ENCODE measurements around the gene SCAANT1.
A peak's percentile ranks its signal among the peaks of the same experiment; 100 is the strongest.

Gene SCAANT1

DNA sequence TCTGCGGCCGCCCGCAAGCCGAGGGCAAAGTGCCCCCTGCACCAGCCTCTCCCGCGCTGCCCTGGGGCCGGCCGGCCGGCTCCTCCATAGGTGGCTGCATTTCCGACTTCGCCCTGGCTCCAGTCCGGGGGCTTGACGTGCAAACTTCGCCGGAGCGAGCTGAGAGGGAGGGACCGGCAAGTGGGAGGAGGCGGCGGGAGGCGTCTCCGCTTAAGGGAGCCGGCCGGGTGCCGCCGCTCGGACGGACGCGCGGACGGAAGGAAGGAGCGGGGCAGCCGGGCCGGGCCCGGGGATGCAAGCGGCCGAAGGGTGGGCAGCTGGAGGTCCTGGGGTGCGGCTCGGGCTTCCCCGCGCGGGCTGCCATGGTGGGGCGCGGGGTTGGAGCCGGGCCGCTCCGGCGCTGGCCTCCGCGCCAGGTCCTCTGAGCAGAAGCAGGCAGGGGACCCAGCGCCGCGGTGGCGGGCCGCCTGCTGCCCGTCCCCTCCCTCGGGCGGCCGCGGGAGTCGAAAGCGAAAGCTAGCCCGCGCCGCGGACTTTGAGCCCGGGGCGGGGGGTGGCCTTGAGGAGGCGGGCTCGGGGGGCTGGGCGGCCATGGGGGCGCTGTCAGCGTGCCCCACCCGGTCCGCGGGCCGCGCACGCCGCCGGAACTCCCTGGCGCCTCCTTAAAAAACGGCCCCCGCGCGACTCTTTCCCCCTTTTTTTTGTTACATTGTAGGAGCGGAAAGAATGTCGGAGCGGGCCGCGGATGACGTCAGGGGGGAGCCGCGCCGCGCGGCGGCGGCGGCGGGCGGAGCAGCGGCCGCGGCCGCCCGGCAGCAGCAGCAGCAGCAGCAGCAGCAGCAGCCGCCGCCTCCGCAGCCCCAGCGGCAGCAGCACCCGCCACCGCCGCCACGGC lies at the start of gene SCAANT1:
Gene SCAANT1 (minus strand): TSS at position 511 of the 895 bp plus-strand sequence.
- DNase-seq (ENCODE audit: low read depth): peak; percentile 81

DNA sequence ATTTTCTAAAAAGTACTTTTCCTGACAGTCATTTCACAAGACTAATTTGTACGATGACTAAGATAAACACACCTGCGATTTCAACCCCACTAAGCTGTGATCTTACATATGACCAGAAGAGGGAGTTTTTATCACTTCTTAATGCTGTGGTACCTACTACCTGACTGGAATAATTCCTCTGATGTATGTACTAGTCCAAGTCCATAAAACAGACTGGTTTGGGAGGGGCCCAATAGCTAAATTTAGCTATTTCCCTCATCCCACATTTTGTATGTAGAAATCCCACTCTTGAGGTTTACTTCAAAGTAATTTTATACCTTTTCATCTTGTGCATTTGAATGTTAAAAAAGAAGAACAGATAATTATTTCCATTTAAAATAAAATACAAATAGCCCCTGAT lies 49.7 kb upstream of the SCAANT1 start:
- no peak for DNase-seq (ENCODE audit: low read depth)

DNA sequence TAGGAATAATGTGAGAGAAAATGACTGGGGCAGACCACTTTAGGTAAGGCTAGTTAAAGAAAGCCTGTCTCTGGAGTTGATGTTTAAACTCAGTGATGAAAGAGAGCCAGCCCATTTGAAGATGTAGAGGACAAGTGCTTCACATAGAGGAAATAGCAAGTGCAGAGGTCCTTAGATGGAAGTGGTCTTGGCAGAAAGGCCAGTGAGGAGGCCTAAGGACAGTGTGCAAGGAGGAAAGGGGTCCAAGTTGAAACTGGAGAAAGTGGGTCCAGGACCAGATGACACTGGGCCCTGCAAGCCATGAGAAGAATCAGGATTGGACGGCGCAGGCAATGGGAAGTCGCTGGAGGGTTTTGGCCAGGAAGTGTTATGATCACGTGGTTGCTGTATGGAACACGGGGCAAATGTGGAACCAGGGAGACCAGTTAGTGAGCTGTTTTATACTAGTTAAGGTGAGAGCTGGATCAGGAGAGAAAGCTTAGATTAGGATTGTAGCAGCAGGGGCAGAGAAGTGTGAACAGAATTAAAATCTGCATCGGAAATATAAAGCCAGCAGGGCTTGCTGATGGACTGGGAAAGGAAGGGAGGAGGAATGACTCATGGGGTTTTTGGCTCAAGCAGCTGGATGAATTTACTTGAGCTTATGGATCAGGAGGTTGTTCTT lies 48.0 kb upstream of the SCAANT1 start:
- DNase-seq (ENCODE audit: low read depth): no peak

DNA sequence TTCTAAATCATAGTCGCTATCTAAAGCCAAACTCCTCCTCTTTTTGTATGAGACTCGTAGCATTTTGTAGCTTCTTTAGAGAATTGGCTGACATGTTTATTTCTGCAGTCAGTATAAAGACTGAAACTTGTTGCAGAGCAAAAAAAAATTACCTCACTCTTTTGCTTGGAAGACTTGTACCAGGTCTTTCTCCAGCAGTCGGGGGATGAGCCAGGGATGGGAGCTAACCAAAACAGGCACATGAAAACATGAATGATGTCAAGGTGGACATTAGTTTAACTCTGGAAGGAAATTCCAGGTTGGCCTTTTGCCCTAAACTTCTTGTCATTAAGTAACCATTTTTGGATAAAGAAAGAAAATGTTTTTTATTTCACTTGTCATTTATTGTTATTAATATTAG lies 47.0 kb upstream of the SCAANT1 start:
- DNase-seq (ENCODE audit: low read depth): no peak

DNA sequence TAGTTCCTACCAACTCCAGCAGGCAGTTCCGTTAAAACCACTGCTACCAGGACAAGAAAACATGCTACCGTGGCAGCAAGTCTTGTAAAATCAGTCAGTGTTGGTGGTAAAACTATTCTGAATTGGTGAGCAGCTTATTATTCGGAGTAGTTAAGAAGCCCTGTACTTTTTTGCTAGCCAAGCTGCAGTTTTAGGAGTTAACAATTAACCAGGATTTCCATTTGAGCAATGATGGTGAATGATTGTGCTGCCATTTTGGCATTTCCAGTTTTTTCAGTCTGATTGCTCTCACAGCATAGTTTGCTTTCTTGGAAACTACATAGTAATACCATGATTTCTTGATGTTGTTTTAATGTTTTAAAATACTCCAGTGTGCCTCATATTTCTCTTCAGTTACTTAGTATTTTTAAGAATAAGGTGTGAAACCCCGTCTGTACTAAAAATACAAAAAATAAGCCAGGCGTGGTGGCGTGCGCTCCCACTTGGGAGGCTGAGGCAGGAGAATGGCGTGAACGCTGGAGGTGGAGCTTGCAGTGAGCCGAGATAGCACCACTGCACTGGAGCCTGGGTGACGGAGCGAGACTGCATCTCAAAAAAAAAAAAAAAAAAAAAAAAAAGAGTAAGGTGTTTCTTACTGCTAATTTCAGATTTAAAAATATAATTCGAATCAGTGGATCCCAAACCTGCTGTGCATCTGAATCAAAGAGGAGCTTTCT lies 43.8 kb upstream of the SCAANT1 start:
- no peak for DNase-seq (ENCODE audit: low read depth)

DNA sequence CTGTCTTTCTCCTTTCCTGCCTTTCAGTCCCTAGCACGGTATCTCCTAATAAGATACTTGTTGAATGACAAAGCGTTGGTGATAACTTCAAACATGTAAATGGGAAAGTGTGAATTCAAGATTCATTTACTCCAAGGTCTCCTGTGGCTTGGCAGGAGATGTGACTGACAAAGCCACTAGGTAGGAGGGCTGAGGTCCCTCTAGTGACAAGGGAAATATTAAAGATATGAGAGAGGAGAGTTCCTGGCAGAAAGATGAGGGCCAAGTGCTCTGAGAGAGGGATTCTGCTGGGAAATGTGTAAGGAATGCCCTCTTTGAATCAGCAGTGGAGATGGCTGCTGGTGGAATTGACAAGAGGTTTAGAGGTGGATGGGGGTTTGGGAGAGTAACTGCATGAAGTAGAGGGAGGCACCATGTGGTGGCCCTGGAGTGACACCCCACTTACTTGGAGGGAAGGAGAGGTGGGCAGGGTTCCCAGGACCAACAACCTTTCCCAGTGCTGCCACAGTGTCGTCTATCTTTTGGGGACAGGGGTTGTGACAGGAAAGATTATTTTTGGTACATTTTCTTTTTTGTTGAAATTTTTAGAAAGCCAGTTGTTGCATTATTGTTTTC lies 43.0 kb upstream of the SCAANT1 start:
- no peak for DNase-seq (ENCODE audit: low read depth)

DNA sequence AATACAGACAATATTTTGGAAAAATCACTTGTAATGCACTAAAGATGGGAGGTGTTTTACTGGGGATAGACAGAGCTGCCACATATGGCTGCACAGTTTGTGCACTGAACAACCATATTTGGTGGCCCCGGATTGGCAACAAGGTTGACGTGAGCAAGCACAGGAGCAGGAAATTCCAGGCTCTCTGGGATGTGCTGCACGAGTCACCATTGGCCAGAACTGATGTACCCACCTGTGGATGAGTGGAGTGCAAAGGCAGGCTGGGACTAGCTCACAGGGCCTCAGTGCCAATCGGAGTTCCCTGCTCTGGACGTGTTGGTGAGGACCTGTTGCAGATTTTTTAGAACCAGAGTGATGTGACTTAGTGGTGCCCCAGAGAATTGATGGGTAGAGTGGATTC lies 42.0 kb upstream of the SCAANT1 start:
- DNase-seq (ENCODE audit: low read depth): no peak

DNA sequence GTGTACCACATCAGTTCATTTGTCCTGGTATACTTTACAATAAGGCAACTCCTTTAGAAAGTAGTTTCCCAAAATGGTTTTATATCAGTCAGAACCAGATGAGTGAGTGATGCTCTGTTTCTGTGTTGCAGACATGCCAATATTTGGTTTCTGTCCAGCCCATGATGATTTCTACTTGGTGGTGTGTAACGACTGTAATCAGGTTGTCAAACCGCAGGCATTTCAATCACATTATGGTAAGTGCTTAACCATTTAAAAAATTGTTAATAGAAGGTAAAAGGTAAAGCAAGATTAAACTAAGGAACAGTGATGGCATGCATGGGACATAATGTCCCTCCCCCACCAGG lies 40.0 kb upstream of the SCAANT1 start:
- no peak for DNase-seq (ENCODE audit: low read depth)

DNA sequence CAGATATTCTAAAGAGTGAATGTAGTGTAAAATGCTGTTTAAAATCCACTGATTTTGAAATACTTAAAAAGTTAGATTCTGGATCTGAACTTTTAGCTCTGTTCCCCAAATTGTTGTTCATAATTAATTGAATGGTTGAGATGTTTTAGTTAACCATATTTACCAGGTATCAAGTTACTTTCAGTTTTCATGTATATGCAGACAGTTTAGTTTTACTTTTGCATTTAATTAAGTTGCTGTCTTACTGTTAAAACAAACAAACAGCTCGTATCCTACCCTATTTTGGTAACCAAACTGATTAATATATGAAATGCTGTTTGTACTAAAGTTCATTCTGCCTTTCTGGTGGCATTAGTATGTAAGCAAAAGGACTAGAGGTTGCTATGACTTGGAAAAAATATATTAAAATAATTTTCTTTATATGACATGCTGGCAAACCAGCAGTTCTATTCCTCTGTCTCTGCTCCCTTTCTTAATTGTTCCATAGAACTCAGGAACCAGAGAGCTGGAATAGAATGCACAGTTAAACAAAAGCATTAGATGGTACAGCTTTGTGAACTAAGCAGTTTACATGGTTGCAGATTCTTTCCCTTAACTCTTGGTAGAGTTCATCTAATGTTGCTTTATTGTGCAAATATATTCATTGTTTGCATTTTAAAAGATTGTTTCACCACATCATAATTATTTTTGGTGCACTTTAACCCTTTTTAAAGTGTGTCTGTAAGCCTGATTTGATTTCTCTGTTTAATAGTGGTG lies 39.5 kb upstream of the SCAANT1 start:
- DNase-seq (ENCODE audit: low read depth): no peak

DNA sequence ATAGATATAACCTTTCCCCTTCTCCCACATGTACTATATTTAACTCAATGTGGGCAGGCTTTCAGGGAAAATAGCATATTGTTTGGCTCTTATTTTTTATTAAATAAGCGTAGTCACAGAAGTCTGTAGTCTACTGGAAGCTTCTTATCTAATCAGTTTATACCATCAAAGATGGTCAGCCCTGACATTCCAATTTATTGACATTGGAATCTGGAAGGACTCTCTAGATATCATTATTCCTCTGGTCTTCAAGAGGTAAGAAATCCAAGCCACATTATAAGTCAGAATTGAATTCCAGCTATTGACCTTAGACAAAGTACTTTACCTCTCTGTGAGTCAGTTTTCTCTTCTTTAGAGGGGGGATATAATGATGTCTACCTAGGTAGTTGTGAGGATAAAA lies 38.5 kb upstream of the SCAANT1 start:
- no peak for DNase-seq (ENCODE audit: low read depth)

DNA sequence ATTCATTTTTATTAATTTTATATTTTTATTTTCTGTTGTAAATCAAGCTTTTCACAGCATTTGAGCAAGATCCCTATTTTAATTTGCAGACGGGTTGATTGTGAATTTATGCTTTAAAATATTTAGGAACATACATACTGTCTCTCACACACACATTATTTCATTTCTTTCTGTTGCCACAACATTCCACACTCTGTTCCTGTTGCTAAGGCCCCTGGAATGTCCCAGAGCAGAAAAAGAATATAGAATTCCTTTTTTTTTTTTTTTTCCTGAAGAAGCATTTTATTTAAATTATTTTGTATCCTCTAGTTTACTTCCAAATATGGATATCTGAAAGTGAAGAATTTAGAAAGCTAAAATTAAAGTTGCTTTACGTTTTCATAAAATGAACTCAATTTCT lies 36.8 kb upstream of the SCAANT1 start:
- DNase-seq (ENCODE audit: low read depth): no peak

DNA sequence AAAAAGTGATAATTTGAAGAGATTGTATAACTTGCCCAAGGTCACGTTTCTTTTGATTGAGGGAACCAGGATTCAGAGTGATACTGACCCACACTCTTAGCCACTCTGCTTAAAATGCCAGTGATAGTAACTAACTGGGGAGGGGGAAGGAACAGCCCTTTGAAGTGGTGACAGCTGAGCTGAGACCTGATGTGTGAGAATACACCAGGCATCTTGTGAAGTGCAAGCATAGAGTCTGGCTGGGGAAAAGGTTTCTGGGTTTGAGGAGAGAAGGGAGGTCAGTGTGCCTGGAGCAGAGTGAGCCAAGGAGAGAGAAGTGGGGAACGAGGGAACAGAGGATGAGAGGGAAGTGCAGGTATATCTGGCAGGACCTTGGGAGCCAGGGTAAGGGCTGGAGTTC lies 35.4 kb upstream of the SCAANT1 start:
- DNase-seq (ENCODE audit: low read depth): no peak

DNA sequence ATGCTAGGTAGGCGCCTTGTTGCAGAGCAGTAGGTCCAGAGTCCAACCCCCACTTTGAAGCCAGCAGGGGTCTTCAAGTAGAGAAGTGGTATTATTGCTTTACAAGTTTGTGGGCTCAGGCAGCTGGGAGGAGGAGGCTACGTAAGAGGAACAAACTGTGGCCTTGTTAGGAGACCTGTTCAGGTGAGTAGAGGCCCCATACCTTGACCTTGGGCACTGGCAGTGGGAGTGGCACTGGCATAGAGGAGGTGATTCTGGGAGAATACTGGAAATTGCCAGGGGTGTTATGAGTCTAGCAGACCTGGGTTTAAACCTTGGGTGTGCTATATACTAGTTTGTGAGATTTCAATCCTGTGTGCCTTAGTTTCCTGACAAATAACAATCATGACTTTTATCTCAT lies 34.6 kb upstream of the SCAANT1 start:
- DNase-seq (ENCODE audit: low read depth): no peak

DNA sequence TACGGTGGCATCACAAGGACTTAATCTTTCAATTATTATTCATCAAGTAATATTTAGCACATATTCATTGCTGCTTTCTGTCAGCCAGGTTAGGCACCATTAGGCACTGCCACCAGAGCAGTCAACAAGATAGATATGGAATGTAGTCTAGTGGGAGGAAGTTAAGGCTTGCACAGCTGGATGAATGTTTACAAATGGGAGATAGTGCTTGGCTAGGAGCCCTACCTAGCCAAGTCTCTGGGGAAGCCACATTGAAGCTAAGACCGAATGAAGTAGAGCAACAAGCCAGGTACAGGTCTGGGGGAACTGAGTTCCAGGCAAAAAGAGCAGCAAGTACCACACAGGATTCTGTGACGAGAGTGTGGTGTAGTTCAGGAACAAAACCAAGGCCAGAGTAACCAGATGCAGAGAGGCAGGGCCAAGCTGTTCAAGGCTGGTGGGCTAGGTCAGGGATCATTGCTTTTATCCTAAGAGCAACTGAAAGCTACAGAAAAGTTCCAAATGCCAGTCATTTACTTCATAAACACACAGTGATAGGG lies 33.4 kb upstream of the SCAANT1 start:
- DNase-seq (ENCODE audit: low read depth): no peak

DNA sequence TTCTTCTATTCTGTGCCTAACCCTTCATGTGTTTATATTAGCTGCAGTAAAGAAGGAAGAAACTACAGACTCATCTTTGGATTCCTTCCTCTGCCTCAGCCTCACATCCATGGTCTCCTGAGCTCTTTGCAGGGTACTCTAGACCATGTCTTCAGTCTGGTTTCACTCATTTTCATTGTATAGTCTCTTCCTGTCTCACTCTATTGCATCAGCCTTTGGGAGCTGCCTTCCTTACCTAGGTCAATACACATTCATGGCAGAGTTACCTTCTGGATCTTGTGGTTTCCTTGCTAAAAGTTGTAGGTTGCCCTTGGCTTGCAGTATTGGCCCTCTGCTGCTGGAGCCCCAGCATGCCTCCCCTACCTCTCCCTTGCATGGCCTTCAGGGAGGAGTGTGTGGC lies 31.5 kb upstream of the SCAANT1 start:
- no peak for DNase-seq (ENCODE audit: low read depth)

DNA sequence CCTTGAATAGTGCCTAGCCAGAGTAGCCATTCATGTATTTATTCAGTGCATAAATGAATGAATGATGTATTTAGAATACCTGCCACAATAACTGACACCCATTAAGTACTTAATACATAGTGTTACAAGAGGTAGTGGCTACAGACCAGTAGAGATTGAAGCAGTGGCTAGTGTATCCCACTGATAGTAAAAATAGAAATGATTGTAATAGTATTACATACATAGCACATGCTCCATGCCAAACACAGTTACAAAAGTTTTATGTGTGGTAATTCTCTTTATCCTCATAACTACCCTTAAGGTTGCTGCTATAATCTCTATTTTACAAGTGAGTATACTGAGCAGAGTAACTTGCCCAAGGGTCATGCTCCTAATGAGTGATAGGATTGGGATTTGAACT lies 30.3 kb upstream of the SCAANT1 start:
- DNase-seq (ENCODE audit: low read depth): no peak

DNA sequence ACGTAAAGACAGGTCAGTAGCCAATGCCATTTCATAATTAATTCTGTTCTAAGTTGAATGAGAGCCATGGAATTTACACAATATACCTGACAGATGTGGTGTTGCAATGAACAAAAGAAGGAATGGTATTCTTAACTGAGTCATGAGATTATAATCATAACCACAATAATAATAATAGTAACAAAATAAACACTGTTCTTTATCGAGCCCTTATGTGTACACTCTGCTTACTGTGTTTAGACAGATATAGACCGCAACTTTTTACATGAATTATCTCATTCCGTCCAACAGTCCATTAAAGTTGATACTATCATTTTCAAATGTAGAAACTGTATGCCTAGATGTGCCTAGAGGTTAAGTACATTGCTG lies 28.2 kb upstream of the SCAANT1 start:
- no peak for DNase-seq (ENCODE audit: low read depth)

DNA sequence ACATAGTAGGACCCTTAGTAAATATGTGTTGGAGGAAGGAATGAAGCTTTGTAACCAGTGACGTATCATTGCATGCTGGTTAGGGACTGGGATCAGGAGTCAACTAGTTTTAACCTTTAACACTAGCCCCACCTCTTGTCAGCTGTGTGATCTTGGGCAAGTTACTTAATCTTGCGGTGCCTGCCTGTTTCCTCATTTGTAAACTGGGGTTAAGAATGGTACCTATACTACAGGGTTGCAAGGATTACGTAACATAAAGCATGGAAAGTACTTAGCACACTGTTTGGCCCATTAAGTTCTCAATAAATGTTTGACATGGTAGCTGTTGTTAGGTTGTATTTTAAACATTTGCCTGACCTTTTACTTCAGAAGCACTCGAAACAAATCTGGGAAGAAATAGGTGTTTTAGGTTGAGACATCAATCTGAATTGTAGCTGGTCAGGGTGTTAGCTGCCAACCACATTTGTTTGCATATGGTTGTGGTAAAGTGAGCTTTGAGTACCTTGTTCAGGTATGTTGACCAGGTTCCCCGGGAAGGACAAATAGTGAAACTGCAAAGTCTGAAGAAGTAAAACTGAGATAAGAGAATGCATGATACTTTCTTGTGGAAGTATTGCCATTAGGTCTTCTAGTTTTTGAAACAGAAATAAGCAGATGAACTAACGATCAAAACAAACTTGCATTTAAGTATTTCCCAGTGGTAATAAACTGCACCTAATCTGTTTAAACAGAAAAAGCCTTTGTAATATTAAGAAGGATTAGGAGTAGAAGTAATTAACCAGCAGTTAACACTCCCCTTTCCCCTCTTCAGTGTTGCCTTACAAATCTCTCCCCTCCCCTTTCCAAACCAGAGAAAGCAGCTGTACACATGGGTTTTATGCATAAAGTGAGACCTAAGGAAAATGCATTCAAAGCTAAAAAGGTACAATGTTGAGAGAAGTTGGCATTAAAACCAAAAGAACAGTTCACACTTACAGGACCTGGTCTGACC lies 25.8 kb upstream of the SCAANT1 start:
- no peak for DNase-seq (ENCODE audit: low read depth)

DNA sequence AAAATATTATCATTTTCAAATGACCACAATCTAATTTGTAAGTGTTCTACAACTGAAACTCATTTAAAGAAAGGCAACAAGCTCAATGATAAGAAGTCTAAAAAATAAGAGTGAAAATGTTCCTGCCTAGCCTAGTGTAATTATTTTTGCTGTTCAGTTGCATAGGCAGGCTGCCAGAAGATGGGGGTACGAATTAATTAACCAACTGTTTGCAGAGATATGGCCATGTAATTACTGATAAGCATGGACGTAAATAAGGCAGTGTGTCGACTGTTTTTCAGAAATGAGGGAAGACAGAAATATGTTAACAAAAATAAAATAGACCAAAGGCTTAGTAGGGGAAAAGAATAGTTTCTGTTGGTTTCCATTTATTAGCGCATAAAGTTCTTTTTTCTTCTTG lies 24.7 kb upstream of the SCAANT1 start:
- no peak for DNase-seq (ENCODE audit: low read depth)
